Effector memory CD4-positive, alpha-beta T cell (primary cell): ENCODE results near the gene PCDHGA3.
"Not testable (repeated sequence)": the region's sequence is repeated elsewhere in the genome, so short reads cannot be mapped to it uniquely, and the experiment has no call there.

Source experiments
- DNase-seq, 3 donors: peaks; one replicate each; pipeline ENCODE4 v3.0.0-alpha.2; 2020
- H3K27ac ChIP-seq: 2 replicates; pipeline ENCODE4 v1.7.0; 2013; ENCODE audit warnings: mild to moderate bottlenecking, low read length, moderate library complexity; ENCODE audit not compliant: insufficient read depth, poor library complexity, severe bottlenecking
- H3K27me3 ChIP-seq: replicated peaks from 2 replicates; pipeline ENCODE4 v1.7.0; 2013; ENCODE audit warnings: mild to moderate bottlenecking, low read length; ENCODE audit not compliant: insufficient read depth, control insufficient read depth, poor library complexity, severe bottlenecking
- H3K36me3 ChIP-seq: 2 replicates; pipeline ENCODE4 v1.7.0; 2013; ENCODE audit warnings: mild to moderate bottlenecking, low read length, moderate library complexity; ENCODE audit not compliant: control insufficient read depth, insufficient read depth
- H3K4me1 ChIP-seq: 2 replicates; pipeline ENCODE4 v1.7.0; 2013; ENCODE audit warnings: low read length, mild to moderate bottlenecking; ENCODE audit not compliant: control insufficient read depth, insufficient read depth, poor library complexity, severe bottlenecking
- H3K4me3 ChIP-seq: 2 replicates; pipeline ENCODE4 v1.7.0; 2013; ENCODE audit warnings: low read length, low read depth, mild to moderate bottlenecking; ENCODE audit not compliant: insufficient read depth, poor library complexity, severe bottlenecking
- H3K9me3 ChIP-seq: 2 replicates; pipeline ENCODE4 v1.7.0; 2013; ENCODE audit warnings: mild to moderate bottlenecking, low read length, moderate library complexity; ENCODE audit not compliant: control insufficient read depth

Gene PCDHGA3

GRCh38 chr5:141394401-141395187 lies 51.0 kb downstream of the PCDHGA3 start:
- DNase-seq, H3K9me3 ChIP-seq, H3K4me3 ChIP-seq, H3K27ac ChIP-seq, H3K4me1 ChIP-seq, H3K36me3 ChIP-seq: not testable (repeated sequence)
- H3K27me3 ChIP-seq = peaks cover 13% of the 10 kb centered on the region
